Epithelial cell of proximal tubule (primary cell): ENCODE measurements around the gene MYOM1. TPM values are rescaled to one million over a fixed set of nuclear protein-coding genes. Genes with fewer than 3 reads are reported as not detected.

Source experiments
- DNase-seq: peaks from one replicate; pipeline ENCODE4 v3.0.0-alpha.2; 2011; ENCODE audit warnings: low read depth
- H3K4me3 ChIP-seq: 2 replicates; pipeline ENCODE4 v1.5.1; 2011; ENCODE audit warnings: low read depth, mild to moderate bottlenecking, low read length
- CTCF ChIP-seq: conservative IDR thresholded peaks from 2 replicates; pipeline ENCODE4 v1.5.1; 2012; ENCODE audit warnings: low read depth, mild to moderate bottlenecking, low read length
- total RNA-seq: library from RNA; depleted of rRNA; stranded (reverse); fragments of >200 nt; gene quantifications from 2 replicates; pipeline ENCODE4 v1.2.3, GENCODE V29; 2015

The MYOM1 gene
- total RNA-seq, 1 donor from 2014 or later = 0.12 TPM

- H3K4me3 ChIP-seq = no peak overlapping the region
- no peak for DNase-seq
- no peak for TF ChIP-seq CTCF
Measured at GRCh38 chr18:3111523-3112240, 108.1 kb downstream of the MYOM1 start.

GRCh38 chr18:3110034-3110752 is 109.6 kb downstream of the MYOM1 start:
- no peak for TF ChIP-seq CTCF
- no peak for DNase-seq
- H3K4me3 ChIP-seq = no peak overlapping the region

- DNase-seq = no peak
- H3K4me3 ChIP-seq = no peak overlapping the region
- no peak for TF ChIP-seq CTCF
Measured at GRCh38 chr18:3107740-3108151, 112.0 kb downstream of the MYOM1 start.

GRCh38 chr18:3104190-3105054 is 115.3 kb downstream of the MYOM1 start:
- H3K4me3 ChIP-seq = no peak overlapping the region
- peak; percentile 29 for DNase-seq
- TF ChIP-seq CTCF = no peak

- no peak for TF ChIP-seq CTCF
- no peak for DNase-seq
- H3K4me3 ChIP-seq = no peak overlapping the region
Measured at GRCh38 chr18:3103576-3103975, 116.2 kb downstream of the MYOM1 start.

GRCh38 chr18:3102983-3103382 is 116.8 kb downstream of the MYOM1 start:
- TF ChIP-seq CTCF = no peak
- no peak overlapping the region for H3K4me3 ChIP-seq
- no peak for DNase-seq
